OCI-LY1 (cell line): ENCODE results near the gene SKAP2.

Experiments
- H2AFZ ChIP-seq: fragments of 200-600 bp; sonication (generic), shearing (Covaris generic); 2 replicates; pipeline ENCODE4 v1.6.0; 2014; ENCODE audit warnings: antibody characterized with exemption, mild to moderate bottlenecking, low read length
- H3F3A ChIP-seq: fragments of 200-600 bp; sonication (generic), shearing (Covaris generic); 2 replicates; pipeline ENCODE4 v1.6.0; 2014; ENCODE audit warnings: mild to moderate bottlenecking, antibody characterized with exemption, low read length, moderate library complexity; ENCODE audit not compliant: insufficient read depth
- H3K27ac ChIP-seq: fragments of 200-600 bp; sonication (generic); 2 replicates; pipeline ENCODE4 v1.5.1; 2014; ENCODE audit warnings: low read length, mixed run types, mild to moderate bottlenecking, low read depth; ENCODE audit not compliant: poor library complexity, severe bottlenecking
- H3K27me3 ChIP-seq: fragments of 200-600 bp; sonication (generic); 2 replicates; pipeline ENCODE4 v1.6.0; 2014; ENCODE audit warnings: antibody characterized with exemption, mild to moderate bottlenecking, low read length, moderate library complexity; ENCODE audit not compliant: insufficient read depth
- H3K36me3 ChIP-seq: fragments of 200-600 bp; sonication (generic); 2 replicates; pipeline ENCODE4 v1.6.1; 2014; ENCODE audit warnings: mild to moderate bottlenecking, antibody characterized with exemption, low read length, moderate library complexity, mixed read lengths; ENCODE audit not compliant: insufficient read depth
- H3K4me1 ChIP-seq: fragments of 200-600 bp; sonication (generic); 2 replicates; pipeline ENCODE4 v1.5.1; 2014; ENCODE audit warnings: mild to moderate bottlenecking, low read length, moderate library complexity; ENCODE audit not compliant: insufficient read depth, severe bottlenecking
- H3K4me2 ChIP-seq: fragments of 200-600 bp; sonication (generic), shearing (Covaris generic); 2 replicates; pipeline ENCODE4 v1.6.1; 2014; ENCODE audit warnings: low read length
- H3K4me3 ChIP-seq: fragments of 200-600 bp; sonication (generic); 2 replicates; pipeline ENCODE4 v1.5.1; 2014; ENCODE audit warnings: low read length, low read depth, mild to moderate bottlenecking, mixed read lengths; ENCODE audit not compliant: poor library complexity, severe bottlenecking
- H3K79me2 ChIP-seq: fragments of 200-600 bp; shearing (Covaris generic); 2 replicates; pipeline ENCODE4 v1.6.1; 2016; ENCODE audit warnings: mixed run types, low read length, mixed read lengths; ENCODE audit not compliant: insufficient read depth
- H3K9ac ChIP-seq: fragments of 200-600 bp; sonication (generic), shearing (Covaris generic); 2 replicates; pipeline ENCODE4 v1.6.1; 2014; ENCODE audit warnings: mild to moderate bottlenecking, low read length, mixed read lengths
- H3K9me2 ChIP-seq: fragments of 200-600 bp; sonication (generic), shearing (Covaris generic); 2 replicates; pipeline ENCODE4 v1.6.1; 2014; ENCODE audit warnings: low read depth, mild to moderate bottlenecking, low read length, mixed read lengths
- H3K9me3 ChIP-seq: fragments of 200-600 bp; shearing (Covaris generic); 2 replicates; pipeline ENCODE4 v1.6.1; 2014; ENCODE audit warnings: low read length, mixed read lengths
- H4K20me1 ChIP-seq: fragments of 200-600 bp; sonication (generic), shearing (Covaris generic); 2 replicates; pipeline ENCODE4 v1.6.0; 2016; ENCODE audit warnings: mild to moderate bottlenecking, low read length; ENCODE audit not compliant: insufficient read depth
- CTCF ChIP-seq: fragments of 200-600 bp; sonication (generic), shearing (Covaris generic); IDR thresholded peaks from 2 replicates; pipeline ENCODE4 v1.5.1; 2017; ENCODE audit warnings: mild to moderate bottlenecking, antibody characterized with exemption, low read length, moderate library complexity, mixed read lengths
- EZH2 ChIP-seq: fragments of 200-600 bp; sonication (generic), shearing (Covaris generic); IDR thresholded peaks from 2 replicates; pipeline ENCODE4 v1.8.0; 2017; ENCODE audit warnings: borderline replicate concordance, mixed run types, mild to moderate bottlenecking, antibody characterized with exemption, low read length, moderate library complexity, mixed read lengths

SKAP2 gene

DNA sequence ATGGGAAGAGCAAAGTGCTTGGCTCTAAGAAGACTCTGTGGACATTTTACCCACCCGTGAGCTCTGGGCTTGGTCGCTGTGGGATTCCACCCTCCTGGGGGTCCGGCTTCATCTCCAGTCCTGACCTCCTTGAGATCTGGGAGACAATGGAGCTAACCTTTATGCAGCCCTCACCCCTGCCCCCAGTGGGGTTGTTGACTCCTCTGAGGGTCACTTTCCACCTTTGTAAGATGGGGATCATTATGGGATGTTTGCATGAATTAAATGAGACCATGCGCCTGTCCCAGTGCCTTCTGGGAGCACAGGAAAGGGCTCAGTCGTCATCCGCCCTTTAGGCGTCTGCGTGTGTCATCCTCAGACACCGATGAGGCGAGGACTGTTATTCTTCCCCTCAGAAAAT, 237.2 kb downstream of the SKAP2 start:
- no peak for TF ChIP-seq CTCF
- no peaks in the 10 kb centered on the region for H3K4me1 ChIP-seq
- no peak overlapping the region for H3K9ac ChIP-seq
- no peak overlapping the region for H3K4me3 ChIP-seq
- H3K79me2 ChIP-seq = no peaks in the 10 kb centered on the region
- no peak overlapping the region for H2AFZ ChIP-seq
- no peak overlapping the region for H3K4me2 ChIP-seq
- H3K36me3 ChIP-seq = no peaks in the 10 kb centered on the region
- no peaks in the 10 kb centered on the region for H3K9me2 ChIP-seq
- no peaks in the 10 kb centered on the region for H3K9me3 ChIP-seq
- no peak overlapping the region for H3K27ac ChIP-seq
- H3K27me3 ChIP-seq = 0 out of 2 replicates have a peak, but pooled peaks cover 12% of the 10 kb centered on the region
- no peaks in the 10 kb centered on the region for H3F3A ChIP-seq
- H4K20me1 ChIP-seq = no peaks in the 10 kb centered on the region

DNA sequence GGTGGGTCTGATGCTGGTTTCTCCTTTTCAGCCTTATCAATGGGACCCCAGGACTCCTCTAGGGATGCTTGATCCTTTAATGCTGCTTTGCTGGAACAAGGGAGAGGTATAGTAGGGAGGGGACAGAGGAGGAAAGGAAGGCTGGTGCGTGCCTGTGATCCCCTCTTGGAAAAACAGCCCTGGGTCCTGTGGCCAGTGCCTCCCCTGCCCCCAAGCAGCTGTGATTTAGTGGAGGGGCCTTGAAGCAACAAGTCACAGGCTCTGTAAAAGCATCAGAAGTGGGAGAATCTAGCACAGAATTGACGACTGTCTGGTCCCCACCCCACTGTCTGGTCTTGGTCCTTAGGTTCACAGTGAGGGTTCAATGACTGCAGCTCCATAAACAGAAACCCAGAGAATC, 237.7 kb downstream of the SKAP2 start:
- no peaks in the 10 kb centered on the region for H3K9me2 ChIP-seq
- H3K4me3 ChIP-seq = no peak overlapping the region
- H4K20me1 ChIP-seq = no peaks in the 10 kb centered on the region
- H3K79me2 ChIP-seq = no peaks in the 10 kb centered on the region
- H3K4me1 ChIP-seq = no peaks in the 10 kb centered on the region
- H3K9me3 ChIP-seq = no peaks in the 10 kb centered on the region
- no peak overlapping the region for H3K4me2 ChIP-seq
- no peak overlapping the region for H2AFZ ChIP-seq
- H3K9ac ChIP-seq = no peak overlapping the region
- 0 out of 2 replicates have a peak, but pooled peaks cover 12% of the 10 kb centered on the region for H3K27me3 ChIP-seq
- no peak overlapping the region for H3K27ac ChIP-seq
- no peaks in the 10 kb centered on the region for H3K36me3 ChIP-seq
- TF ChIP-seq EZH2 (no peak), CTCF (no peak)
- H3F3A ChIP-seq = no peaks in the 10 kb centered on the region

GRCh38 chr7:26626156-26626555, 238.2 kb downstream of the SKAP2 start:
- H3K4me2 ChIP-seq = no peak overlapping the region
- no peaks in the 10 kb centered on the region for H3K9me2 ChIP-seq
- H3K9ac ChIP-seq = no peak overlapping the region
- H3K36me3 ChIP-seq = no peaks in the 10 kb centered on the region
- H3K27ac ChIP-seq = no peak overlapping the region
- H3K4me3 ChIP-seq = no peak overlapping the region
- no peaks in the 10 kb centered on the region for H3K79me2 ChIP-seq
- no peaks in the 10 kb centered on the region for H3K4me1 ChIP-seq
- 0 out of 2 replicates have a peak, but pooled peaks cover 12% of the 10 kb centered on the region for H3K27me3 ChIP-seq
- no peaks in the 10 kb centered on the region for H3K9me3 ChIP-seq
- TF ChIP-seq CTCF (no peak), EZH2 (no peak)
- no peaks in the 10 kb centered on the region for H3F3A ChIP-seq
- no peak overlapping the region for H2AFZ ChIP-seq
- H4K20me1 ChIP-seq = no peaks in the 10 kb centered on the region
